Stimulated activated naive CD8-positive, alpha-beta T cell treated with anti-CD3 and anti-CD28 coated beads, Interleukin-15, amount 100 ng/mL, for 72 hours (primary cell): Measurements from ENCODE around the gene MON1B.

Experiments used
- ATAC-seq: fragments of 150-1000 bp; cut with Tn5 transposase; 2 replicates; pipeline ENCODE4 v1.10.0; 2021; ENCODE audit warnings: mild to moderate bottlenecking, moderate library complexity
- DNase-seq, 2 donors: peaks; one replicate each; pipeline ENCODE4 v3.0.0; 2021 to 2022
- H3K27ac Mint-ChIP-seq, 2 donors: one replicate each; pipeline ENCODE4 v1.8.0; 2022; ENCODE audit warnings: mild to moderate bottlenecking in 2 of 2, mixed read lengths in 2 of 2, moderate library complexity in 2 of 2
- H3K27me3 Mint-ChIP-seq: one replicate; pipeline ENCODE4 v1.8.0; 2022; ENCODE audit warnings: mixed read lengths
- H3K4me1 Mint-ChIP-seq: one replicate; pipeline ENCODE4 v1.8.0; 2022; ENCODE audit warnings: mild to moderate bottlenecking, mixed read lengths
- H3K4me3 Mint-ChIP-seq, 2 donors: one replicate each; pipeline ENCODE4 v1.8.0; 2022; ENCODE audit warnings: mild to moderate bottlenecking in 2 of 2, mixed read lengths in 2 of 2, moderate library complexity in 1 of 2
- H3K9me3 Mint-ChIP-seq, 2 donors: one replicate each; pipeline ENCODE4 v1.8.0; 2022; ENCODE audit warnings: mixed read lengths in 2 of 2

Gene MON1B

GRCh38 chr16:77190190-77190477 lies 856 bp upstream of the MON1B start:
- ATAC-seq (no peak), DNase-seq (no peak)
- Mint-ChIP-seq H3K27me3 (no peaks in the 10 kb centered on the region), H3K9me3 (peaks cover 9 to 10% of the 10 kb centered on the region in 2 donors), H3K4me3 (peak overlapping the region; percentile 94 to 95), H3K27ac (peak overlapping the region; percentile 99 to 100), H3K4me1 (peaks cover 44% of the 10 kb centered on the region)

- H3K9me3 Mint-ChIP-seq, result peaks cover 9 to 10% of the 10 kb centered on the region in 2 donors
- ATAC-seq (peak; percentile 2), DNase-seq (peak in 1 of 2 donors; percentile 25)
- H3K4me3 Mint-ChIP-seq, result peak overlapping the region; percentile 94 to 95
- peaks cover 44% of the 10 kb centered on the region for H3K4me1 Mint-ChIP-seq
- H3K27ac Mint-ChIP-seq, result peak overlapping the region; percentile 99 to 100
- H3K27me3 Mint-ChIP-seq, result no peaks in the 10 kb centered on the region
These were observed 424 bp downstream of the MON1B start for GRCh38 chr16:77191259-77191969.

DNA sequence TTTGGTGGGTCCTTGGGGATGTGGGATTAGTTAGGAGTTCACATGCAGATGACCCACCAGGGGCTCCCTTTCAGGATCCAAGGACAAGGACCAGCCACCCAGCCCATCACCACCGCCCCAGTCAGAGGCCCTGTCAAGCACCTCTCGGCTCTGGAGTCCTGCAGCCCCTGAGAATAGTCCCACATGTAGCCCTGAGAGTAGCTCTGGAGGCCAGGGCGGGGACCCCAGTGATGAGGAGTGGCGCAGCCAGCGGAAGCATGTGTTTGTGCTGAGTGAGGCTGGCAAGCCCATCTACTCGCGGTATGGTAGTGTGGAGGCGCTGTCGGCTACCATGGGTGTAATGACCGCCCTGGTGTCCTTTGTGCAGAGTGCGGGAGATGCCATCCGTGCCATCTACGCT lies 2.4 kb downstream of the MON1B start:
- no peaks in the 10 kb centered on the region for H3K27me3 Mint-ChIP-seq
- peak overlapping the region in 1 of 2 donors; percentile 48 for H3K27ac Mint-ChIP-seq
- H3K4me1 Mint-ChIP-seq, result peaks cover 44% of the 10 kb centered on the region
- ATAC-seq (no peak), DNase-seq (no peak)
- no peak overlapping the region for H3K4me3 Mint-ChIP-seq
- H3K9me3 Mint-ChIP-seq, result peaks cover 9 to 10% of the 10 kb centered on the region in 2 donors

DNA sequence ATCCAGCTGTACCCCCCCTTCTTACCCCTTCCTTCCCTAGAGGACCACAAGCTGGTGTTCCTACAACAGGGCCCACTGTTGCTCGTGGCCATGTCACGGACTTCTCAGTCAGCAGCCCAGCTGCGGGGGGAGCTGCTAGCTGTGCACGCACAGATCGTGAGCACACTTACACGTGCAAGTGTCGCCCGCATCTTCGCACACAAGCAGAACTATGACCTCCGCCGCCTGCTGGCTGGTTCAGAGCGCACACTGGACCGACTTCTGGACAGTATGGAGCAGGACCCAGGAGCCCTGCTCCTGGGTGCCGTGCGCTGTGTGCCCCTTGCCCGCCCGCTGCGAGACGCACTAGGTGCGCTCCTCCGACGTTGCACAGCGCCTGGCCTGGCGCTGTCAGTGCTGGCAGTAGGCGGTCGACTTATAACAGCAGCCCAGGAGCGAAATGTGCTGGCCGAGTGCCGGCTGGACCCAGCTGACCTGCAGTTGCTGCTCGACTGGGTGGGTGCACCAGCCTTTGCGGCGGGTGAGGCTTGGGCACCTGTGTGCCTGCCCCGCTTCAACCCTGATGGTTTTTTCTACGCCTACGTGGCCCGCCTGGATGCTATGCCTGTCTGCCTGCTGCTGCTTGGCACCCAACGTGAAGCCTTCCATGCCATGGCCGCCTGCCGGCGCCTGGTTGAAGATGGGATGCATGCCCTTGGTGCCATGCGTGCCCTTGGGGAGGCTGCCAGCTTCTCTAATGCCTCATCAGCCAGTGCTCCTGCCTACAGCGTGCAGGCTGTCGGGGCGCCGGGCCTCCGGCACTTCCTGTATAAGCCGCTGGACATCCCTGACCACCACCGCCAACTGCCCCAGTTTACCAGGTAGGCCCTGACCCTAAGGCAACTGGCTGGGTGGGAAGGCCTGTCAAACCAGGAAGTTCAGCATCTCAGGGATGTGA lies 3.6 kb downstream of the MON1B start:
- Mint-ChIP-seq H3K9me3 (peaks cover 9 to 10% of the 10 kb centered on the region in 2 donors), H3K27me3 (no peaks in the 10 kb centered on the region), H3K4me3 (no peak overlapping the region), H3K4me1 (peaks cover 38% of the 10 kb centered on the region), H3K27ac (no peak overlapping the region)
- ATAC-seq (no peak), DNase-seq (no peak)

GRCh38 chr16:77195411-77195810 lies 4.4 kb downstream of the MON1B start:
- ATAC-seq (no peak), DNase-seq (no peak)
- Mint-ChIP-seq H3K4me1 (peaks cover 38% of the 10 kb centered on the region), H3K9me3 (peaks cover 9 to 10% of the 10 kb centered on the region in 2 donors), H3K27ac (no peak overlapping the region), H3K4me3 (no peak overlapping the region), H3K27me3 (no peaks in the 10 kb centered on the region)

- H3K27me3 Mint-ChIP-seq, result no peaks in the 10 kb centered on the region
- H3K4me1 Mint-ChIP-seq, result peaks cover 19% of the 10 kb centered on the region
- no peaks in the 10 kb centered on the region for H3K9me3 Mint-ChIP-seq
- ATAC-seq (no peak), DNase-seq (no peak)
- H3K4me3 Mint-ChIP-seq, result no peak overlapping the region
- no peak overlapping the region for H3K27ac Mint-ChIP-seq
These were observed 6.8 kb downstream of the MON1B start for GRCh38 chr16:77197747-77198146.

DNA sequence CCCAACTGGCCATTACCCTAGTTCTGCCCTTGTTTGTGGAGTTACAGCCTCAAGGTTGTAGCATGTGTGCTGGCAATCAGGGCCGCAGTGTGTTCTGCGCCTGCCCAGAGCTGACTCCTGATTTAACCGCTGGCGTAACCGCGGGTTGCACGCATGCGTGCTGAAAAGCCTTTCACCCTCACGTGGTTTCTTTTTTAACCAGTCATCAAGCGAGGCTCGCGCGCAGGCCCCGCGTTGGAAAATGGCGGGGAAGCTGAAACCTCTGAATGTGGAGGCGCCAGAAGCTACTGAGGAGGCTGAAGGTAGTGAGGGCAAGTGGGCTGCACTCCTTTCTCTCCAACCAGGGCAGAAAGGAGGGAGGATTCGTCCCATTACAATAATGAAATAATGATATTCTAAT lies 8.2 kb downstream of the MON1B start, which contains the start of gene SYCE1L:
SYCE1L (plus strand) TSS at position 198 of the 400 bp plus-strand sequence; CDS start at position 242, 44 bp downstream.
- ATAC-seq (no peak), DNase-seq (no peak)
- no peak within 1 kb of the TSS for H3K27ac Mint-ChIP-seq
- peaks cover 4% of the 10 kb centered on the region for H3K4me1 Mint-ChIP-seq
- no peak within 1 kb of the TSS for H3K4me3 Mint-ChIP-seq
- H3K9me3 Mint-ChIP-seq, result no peaks in the 10 kb centered on the region
- H3K27me3 Mint-ChIP-seq, result no peaks in the 10 kb centered on the region

- no peak for ATAC-seq
- H3K9me3 Mint-ChIP-seq, result no peaks in the 10 kb centered on the region
- no peaks in the 10 kb centered on the region for H3K27me3 Mint-ChIP-seq
- peak overlapping the region in 1 of 2 donors; percentile 28 for H3K27ac Mint-ChIP-seq
- H3K4me3 Mint-ChIP-seq, result no peak overlapping the region
- no peak for DNase-seq
- peaks cover 3% of the 10 kb centered on the region for H3K4me1 Mint-ChIP-seq
These were observed 15.5 kb downstream of the MON1B start for GRCh38 chr16:77206533-77206932.

- DNase-seq (no peak), ATAC-seq (no peak)
- peaks cover 8% of the 10 kb centered on the region for H3K4me1 Mint-ChIP-seq
- H3K27ac Mint-ChIP-seq, result peak overlapping the region in 1 of 2 donors; percentile 28
- no peaks in the 10 kb centered on the region for H3K9me3 Mint-ChIP-seq
- H3K27me3 Mint-ChIP-seq, result no peaks in the 10 kb centered on the region
- no peak overlapping the region for H3K4me3 Mint-ChIP-seq
These were observed 16.0 kb downstream of the MON1B start for GRCh38 chr16:77207030-77207429.

- Mint-ChIP-seq H3K27me3 (no peaks in the 10 kb centered on the region), H3K27ac (no peak overlapping the region)
These were observed 17.4 kb downstream of the MON1B start for GRCh38 chr16:77208382-77208781.

GRCh38 chr16:77211880-77212740 lies 21.1 kb downstream of the MON1B start:
- Mint-ChIP-seq H3K4me3 (peak overlapping the region; percentile 82 to 88), H3K4me1 (peaks cover 19% of the 10 kb centered on the region), H3K27me3 (no peaks in the 10 kb centered on the region), H3K27ac (peak overlapping the region; percentile 75 to 89), H3K9me3 (no peaks in the 10 kb centered on the region)
- DNase-seq, result peak; percentile 71 to 81
- ATAC-seq, result peak; percentile 81

More at GRCh38 chr16:77208382-77208781, 17.4 kb downstream of the MON1B start:
- ATAC-seq, result no peak
- no peaks in the 10 kb centered on the region for H3K9me3 Mint-ChIP-seq
- no peak for DNase-seq
- H3K4me1 Mint-ChIP-seq, result peaks cover 14% of the 10 kb centered on the region
- H3K4me3 Mint-ChIP-seq, result no peak overlapping the region

DNA sequence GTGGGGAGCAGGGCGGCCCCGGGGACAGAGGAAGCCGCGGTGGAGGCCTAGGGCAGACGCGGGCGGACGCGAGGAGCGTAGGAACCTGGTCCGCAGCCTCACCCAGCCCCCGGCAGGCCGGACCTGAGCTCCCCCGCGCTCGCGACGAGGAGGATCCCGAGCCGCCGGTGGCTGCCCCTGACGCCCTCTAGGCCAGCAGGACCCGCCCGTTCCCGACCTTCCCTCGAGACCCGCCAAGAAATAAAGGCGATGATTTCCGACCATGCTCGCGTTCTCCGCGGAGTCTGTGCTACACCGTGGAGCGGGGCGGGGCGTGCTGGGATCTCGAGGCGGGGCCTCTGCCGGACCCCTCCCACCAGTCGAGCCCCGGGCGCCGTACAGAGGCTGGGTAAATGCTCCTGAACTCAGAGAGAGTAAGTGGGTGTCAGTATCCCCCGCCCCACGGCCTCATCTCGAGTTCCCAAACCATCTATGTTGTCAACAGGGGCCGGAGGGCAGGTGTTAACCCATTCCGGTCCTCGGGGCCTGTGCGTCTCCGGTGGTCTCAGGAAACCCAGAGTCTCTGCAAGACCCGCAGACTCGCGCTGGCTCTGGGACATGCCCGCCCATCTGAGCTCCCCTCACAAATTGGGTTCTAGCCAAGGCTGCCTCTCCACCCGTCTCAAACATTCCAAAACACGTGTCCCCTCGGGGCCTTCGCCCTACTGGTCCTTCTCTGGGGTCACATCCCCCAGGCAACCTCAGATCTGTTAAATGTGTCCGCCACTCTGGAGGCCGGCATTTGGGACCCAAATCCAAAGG lies 22.0 kb downstream of the MON1B start:
- Mint-ChIP-seq H3K4me3 (peak overlapping the region; percentile 82 to 88), H3K4me1 (peaks cover 19% of the 10 kb centered on the region), H3K9me3 (no peaks in the 10 kb centered on the region), H3K27ac (peak overlapping the region; percentile 89 to 92), H3K27me3 (no peaks in the 10 kb centered on the region)
- ATAC-seq, result peak; percentile 87
- DNase-seq, result peak; percentile 75 to 78

DNA sequence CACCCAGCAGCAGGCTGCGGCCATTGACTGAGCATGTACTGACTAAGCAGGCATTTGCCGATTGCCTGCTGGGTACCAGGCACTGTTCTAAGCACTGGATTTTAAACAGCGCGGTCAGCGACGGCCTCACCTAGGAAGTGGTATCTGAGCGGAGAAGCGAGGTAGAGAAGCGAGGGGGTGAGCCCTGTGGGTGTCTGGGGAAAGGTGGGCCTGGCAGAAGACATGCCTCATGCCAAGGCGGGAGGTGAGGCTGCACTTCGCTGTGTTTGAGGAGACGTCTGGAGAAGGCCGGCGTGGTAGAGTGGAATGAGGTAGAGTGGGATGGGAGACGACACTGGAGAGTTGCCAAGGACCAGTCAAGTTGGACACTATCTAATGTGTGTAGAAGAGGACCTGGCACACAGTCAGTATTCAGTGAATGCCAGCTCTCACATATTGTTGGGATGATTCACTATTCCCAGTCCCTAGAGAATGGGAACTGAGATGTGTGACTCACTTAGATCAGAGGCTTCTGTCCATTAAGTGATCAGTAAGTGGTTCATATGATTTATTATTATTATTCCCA lies 22.6 kb downstream of the MON1B start:
- H3K27ac Mint-ChIP-seq, result peak overlapping the region; percentile 49 to 92
- no peaks in the 10 kb centered on the region for H3K9me3 Mint-ChIP-seq

GRCh38 chr16:77214411-77215138 lies 23.6 kb downstream of the MON1B start:
- H3K27me3 Mint-ChIP-seq, result no peaks in the 10 kb centered on the region
- ATAC-seq (no peak), DNase-seq (no peak)
- no peaks in the 10 kb centered on the region for H3K9me3 Mint-ChIP-seq
- no peak overlapping the region for H3K4me3 Mint-ChIP-seq
- H3K27ac Mint-ChIP-seq, result peak overlapping the region in 1 of 2 donors; percentile 29
- H3K4me1 Mint-ChIP-seq, result peaks cover 19% of the 10 kb centered on the region

More for the DNA sequence above, 22.6 kb downstream of the MON1B start:
- DNase-seq (no peak), ATAC-seq (no peak)
- H3K4me1 Mint-ChIP-seq, result peaks cover 19% of the 10 kb centered on the region
- H3K27me3 Mint-ChIP-seq, result no peaks in the 10 kb centered on the region
- peak overlapping the region; percentile 82 to 88 for H3K4me3 Mint-ChIP-seq
